ENCODE measurements around the gene CCL25. TPM values are rescaled to one million over a fixed set of nuclear protein-coding genes. Genes with fewer than 3 reads are reported as not detected.

CCL25 gene
- total RNA-seq, 1 donor from 2014 or later, result not detected

- intact Hi-C loops (cut with DNase I), result no loop called here
These were observed 29.3 kb downstream of the CCL25 start for GRCh38 chr19:8081569-8082550.

GRCh38 chr19:8083141-8083540 lies 30.6 kb downstream of the CCL25 start:
- ATAC-seq (no peak), DNase-seq (ENCODE audit: missing footprints) (no peak)
- intact Hi-C loops (cut with DNase I), result no loop called here

More at GRCh38 chr19:8081569-8082550, 29.3 kb downstream of the CCL25 start:
- DNase-seq (ENCODE audit: missing footprints), result no peak
- no peak for ATAC-seq

- ATAC-seq, result no peak
- no peak for DNase-seq (ENCODE audit: missing footprints)
- intact Hi-C loops (cut with DNase I), result no loop called here
These were observed 31.6 kb downstream of the CCL25 start for GRCh38 chr19:8084152-8084551.

DNA sequence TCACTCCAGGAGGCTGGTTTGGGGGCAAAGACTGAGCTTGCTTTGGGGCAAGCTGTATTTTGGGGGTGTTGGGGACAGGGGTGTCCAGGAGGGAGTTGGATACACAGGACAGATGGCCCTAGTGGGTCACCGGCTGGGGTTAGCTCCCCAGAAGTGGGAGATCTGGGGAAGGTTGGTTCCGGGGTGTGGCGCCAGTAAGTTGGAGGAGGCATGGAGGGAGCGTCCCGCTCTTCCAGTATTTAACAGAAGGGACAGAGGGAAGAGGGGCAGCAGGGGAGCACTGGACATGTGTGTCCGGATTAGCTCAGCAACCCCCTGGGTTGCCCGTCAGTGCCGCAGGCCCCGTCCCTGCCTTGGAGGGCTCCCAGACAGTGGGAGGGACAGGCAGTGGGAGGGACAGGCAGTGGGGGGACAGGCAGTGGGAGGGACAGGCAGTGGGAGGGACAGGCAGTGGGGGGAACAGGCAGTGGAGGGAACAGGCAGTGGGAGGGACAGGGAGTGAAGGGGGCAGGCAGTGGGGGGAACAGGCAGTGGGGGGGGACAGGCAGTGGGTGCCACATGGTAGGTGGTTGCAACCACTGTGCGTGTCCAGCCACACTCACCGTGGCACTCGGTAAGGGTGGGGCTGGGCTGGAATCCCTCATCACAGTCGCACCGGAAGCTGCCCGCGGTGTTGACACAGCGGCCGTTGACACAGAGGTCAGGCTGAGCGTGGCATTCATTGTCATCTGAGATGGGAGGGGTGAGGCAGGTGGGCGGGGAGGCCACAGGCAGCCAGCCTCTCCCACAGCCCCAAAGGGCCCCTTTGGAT lies 33.2 kb downstream of the CCL25 start:
- ATAC-seq (no peak), DNase-seq (ENCODE audit: missing footprints) (no peak)
- intact Hi-C loops (cut with DNase I), result no loop called here

- DNase-seq (ENCODE audit: missing footprints) (no peak), ATAC-seq (no peak)
- intact Hi-C loops (cut with DNase I), result no loop called here
These were observed 34.3 kb downstream of the CCL25 start for GRCh38 chr19:8086849-8087248.

DNA sequence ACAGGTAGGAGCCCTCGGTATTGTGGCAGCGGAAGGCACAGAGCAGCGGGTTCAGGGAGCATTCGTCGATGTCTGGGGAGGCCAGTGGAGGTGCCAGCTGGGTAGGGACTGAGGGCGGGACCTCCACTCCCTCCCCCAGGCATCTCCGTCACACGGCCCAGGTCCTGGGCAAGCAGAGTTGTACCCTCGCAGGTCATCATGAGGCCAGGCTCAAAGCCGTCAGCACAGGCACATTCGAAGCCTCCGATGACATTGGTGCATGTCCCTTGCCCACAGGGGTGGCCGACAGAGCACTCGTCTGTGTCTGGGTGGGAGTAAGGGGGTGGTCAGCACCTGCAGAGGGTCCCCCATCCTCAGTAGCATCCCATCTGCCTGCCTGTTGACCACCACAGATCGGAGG lies 35.3 kb downstream of the CCL25 start:
- DNase-seq (ENCODE audit: missing footprints) (no peak), ATAC-seq (no peak)
- intact Hi-C loops (cut with DNase I), result no loop called here

DNA sequence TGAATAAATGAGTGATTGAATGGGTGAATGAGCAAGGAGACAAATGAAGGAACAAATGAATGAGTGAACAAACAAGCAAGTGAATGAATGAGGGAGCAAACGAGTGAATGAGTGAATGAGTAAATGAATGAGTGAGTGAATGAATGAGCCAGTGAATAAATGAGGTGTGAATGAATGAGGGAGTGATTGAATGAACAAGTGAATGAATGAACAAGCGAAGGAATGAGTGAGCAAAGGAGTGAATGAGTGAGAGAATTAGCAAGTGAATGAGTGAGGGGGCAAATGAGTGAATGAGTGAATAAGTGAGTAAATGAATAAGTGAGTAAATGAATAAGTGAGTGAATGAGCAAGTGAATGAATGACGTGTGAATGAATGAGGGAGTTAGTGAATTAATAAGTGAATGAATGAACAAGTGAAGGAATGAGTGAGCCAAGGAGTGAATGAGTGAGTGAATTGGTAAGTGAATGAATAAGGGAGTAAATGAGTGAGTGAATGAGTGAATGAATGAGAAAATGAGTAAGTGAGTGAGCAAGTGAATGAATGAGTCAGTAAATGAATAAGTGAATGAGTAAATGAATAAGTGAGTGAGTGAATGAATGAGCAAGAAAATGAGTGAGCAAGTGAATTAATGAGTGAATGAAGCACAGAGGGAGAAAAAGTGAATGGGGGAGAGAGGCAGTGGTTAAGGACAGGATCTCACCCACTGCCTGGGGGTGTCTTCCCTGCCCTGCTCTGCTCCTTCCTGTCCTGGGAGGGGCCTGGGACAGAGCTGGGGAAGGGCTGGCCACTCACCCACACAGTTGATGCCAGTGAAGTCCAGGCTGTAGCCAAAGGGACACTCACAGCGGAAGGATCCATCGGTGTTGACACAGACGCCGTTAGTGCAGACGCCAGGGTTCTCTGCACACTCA lies 36.4 kb downstream of the CCL25 start:
- ATAC-seq (no peak), DNase-seq (ENCODE audit: missing footprints) (no peak)
- intact Hi-C loops (cut with DNase I), result no loop called here

- ATAC-seq (no peak), DNase-seq (ENCODE audit: missing footprints) (no peak)
- intact Hi-C loops (cut with DNase I), result no loop called here
These were observed 37.4 kb downstream of the CCL25 start for GRCh38 chr19:8089664-8090601.

GRCh38 chr19:8090950-8091349 lies 38.4 kb downstream of the CCL25 start:
- intact Hi-C loops (cut with DNase I), result no loop called here
- DNase-seq (ENCODE audit: missing footprints) (no peak), ATAC-seq (no peak)

DNA sequence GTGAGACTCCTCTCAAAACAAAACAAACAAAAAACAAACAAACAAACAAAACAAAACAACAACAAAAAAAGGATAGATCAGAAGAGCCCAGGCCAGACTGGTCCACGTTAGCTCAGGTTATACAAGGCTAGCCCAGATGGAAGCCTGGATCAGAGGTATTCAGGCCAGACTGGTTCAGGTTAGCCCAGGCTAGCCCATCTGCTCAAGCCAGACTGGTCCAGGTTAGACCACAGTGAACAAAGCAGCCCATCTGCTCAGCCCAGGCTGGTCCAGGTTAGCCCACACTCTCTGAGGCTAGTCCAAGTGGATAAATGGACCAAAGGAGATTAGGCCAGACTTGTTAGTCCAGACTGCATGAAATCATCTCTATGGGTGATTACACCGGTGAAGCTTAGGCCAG lies 41.2 kb downstream of the CCL25 start:
- intact Hi-C loops (cut with DNase I), result no loop called here
- no peak for DNase-seq (ENCODE audit: missing footprints)
- ATAC-seq, result no peak

DNA sequence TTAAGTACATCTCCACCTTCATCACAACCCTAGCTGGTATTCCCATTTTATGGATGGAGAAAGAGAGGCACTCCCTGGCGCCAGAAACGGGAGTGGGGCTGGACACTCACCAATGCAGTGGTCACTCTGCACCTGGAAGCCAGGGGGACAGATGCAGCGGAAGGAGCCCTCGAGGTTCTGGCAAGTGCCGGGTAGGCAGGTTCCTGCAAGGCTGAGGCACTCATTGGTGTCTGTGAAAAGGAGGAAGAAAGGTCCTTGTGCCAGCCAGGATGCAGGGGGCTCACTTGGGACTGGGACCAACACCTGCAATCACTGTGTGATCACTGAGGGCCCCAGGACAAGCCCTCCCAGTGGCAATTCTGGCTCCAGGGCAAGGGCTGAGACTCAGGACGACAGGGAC lies 41.8 kb downstream of the CCL25 start:
- ATAC-seq, result no peak

DNA sequence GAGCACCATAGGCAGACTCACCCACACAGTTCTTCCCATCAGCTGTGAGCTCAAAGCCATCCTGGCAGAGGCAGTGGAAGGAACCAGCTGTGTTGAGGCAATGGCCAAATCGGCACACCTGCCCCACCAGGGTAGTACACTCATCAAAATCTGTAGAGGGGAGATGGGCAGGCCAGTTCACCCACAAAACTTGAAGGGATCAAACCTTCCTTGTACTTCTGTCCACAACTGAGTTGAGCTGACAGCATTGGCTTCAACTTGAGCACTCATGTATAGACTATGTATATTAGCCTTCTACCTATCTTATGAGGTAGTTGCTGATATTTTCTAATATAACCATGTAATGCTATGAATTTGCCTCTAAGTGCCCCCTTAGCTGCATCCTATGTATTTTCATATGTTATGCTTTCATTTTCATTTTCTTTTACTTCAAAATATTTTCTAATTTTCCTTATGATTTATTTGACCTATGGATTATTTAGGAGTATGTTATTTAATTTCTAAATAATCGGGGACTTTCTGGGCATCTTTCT lies 42.9 kb downstream of the CCL25 start:
- no peak for DNase-seq (ENCODE audit: missing footprints)
- intact Hi-C loops (cut with DNase I), result no loop called here

More for the DNA sequence above, 41.8 kb downstream of the CCL25 start:
- intact Hi-C loops (cut with DNase I), result no loop called here
- DNase-seq (ENCODE audit: missing footprints), result no peak

GRCh38 chr19:8096071-8096470 lies 43.5 kb downstream of the CCL25 start:
- DNase-seq (ENCODE audit: missing footprints), result no peak
- intact Hi-C loops (cut with DNase I), result no loop called here
- no peak for ATAC-seq

More for the DNA sequence above, 42.9 kb downstream of the CCL25 start:
- no peak for ATAC-seq

DNA sequence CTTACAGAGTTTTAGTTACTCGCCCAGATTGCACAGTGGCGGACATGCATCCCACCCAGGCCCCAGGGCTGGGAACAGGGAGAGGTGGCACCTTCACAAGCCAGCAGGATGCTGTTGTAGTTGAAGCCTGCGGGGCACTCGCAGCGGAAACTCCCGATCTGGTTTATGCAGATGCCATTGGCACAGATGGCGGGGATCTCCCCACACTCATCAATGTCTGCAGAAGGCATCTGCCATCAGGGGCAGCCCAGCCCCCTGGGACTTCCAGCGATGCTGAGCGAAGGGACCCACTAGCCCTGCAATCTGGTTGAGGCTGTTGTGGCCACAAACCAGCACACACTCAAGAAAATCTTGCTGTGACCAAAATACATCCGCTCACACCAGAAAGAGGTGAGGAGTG lies 44.6 kb downstream of the CCL25 start:
- DNase-seq (ENCODE audit: missing footprints), result no peak
- ATAC-seq, result no peak
- intact Hi-C loops (cut with DNase I), result no loop called here

- DNase-seq (ENCODE audit: missing footprints) (no peak), ATAC-seq (no peak)
- intact Hi-C loops (cut with DNase I), result no loop called here
These were observed 45.4 kb downstream of the CCL25 start for GRCh38 chr19:8097681-8098567.

- ATAC-seq, result no peak
- intact Hi-C loops (cut with DNase I), result no loop called here
- DNase-seq (ENCODE audit: missing footprints), result no peak
These were observed 48.8 kb downstream of the CCL25 start for GRCh38 chr19:8101311-8101710.
